ENCODE data around the gene MUS81. TPM values are rescaled to one million over a fixed set of nuclear protein-coding genes. Genes with fewer than 3 reads are reported as not detected.

Gene MUS81
- total and polyA plus RNA-seq, 2 of the 4 experiments (the other 2 are of a cell fraction) = 23.7 to 47.9 TPM

GRCh38 chr11:65814986-65815565, 45.2 kb upstream of the MUS81 start:
- H4K8ac ChIP-seq (ENCODE audit: low read depth in 2 of 2, low read length in 2 of 2) = no peak overlapping the region
- peaks cover 3% of the 10 kb centered on the region; the same call in 1 of the 2 replicates for H3K9me1 ChIP-seq (ENCODE audit: insufficient read depth, low read length)
- no peak overlapping the region for H2BK20ac ChIP-seq (ENCODE audit: low read depth, low read length)
- H3K4me2 ChIP-seq (ENCODE audit: low read depth, low read length) = no peak overlapping the region
- CTCF ChIA-PET = no interaction called here
- no peak overlapping the region for H4K91ac ChIP-seq (ENCODE audit: insufficient read depth, low read depth, low read length)
- ATAC-seq (ENCODE audit: low read depth) (no peak), DNase-seq (no peak)
- H2BK120ac ChIP-seq (ENCODE audit: low read depth, low read length) = no peak overlapping the region
- H3K27ac ChIP-seq (ENCODE audit: insufficient read depth, low read length) = no peak overlapping the region
- H2AK9ac ChIP-seq (replicated peaks; ENCODE audit: low read depth, low read length, poor library complexity) = no peak overlapping the region
- no peaks in the 10 kb centered on the region for H4K20me1 ChIP-seq (ENCODE audit: insufficient read depth, low read length)
- BruUV-seq (replicated peaks) = no TSS peak
- no peak overlapping the region for H2BK5ac ChIP-seq (ENCODE audit: low read depth, low read length, poor library complexity, severe bottlenecking)
- H3K56ac ChIP-seq (ENCODE audit: extremely low read depth, insufficient read depth, low read length) = no peak overlapping the region
- H3K18ac ChIP-seq (ENCODE audit: low read depth, low read length) = no peak overlapping the region
- 98% methylated on average over 5 of the region's 16 CpGs; no CpG with 5 or more reads in 1 of the 2 experiments for WGBS, 2 experiments (ENCODE audit: extremely low coverage in 2 of 2, insufficient read length in 1 of 2)
- TF ChIP-seq MXI1 (IDR thresholded peaks at IDR 0.05; ENCODE audit: borderline replicate concordance, low read depth, low read length) (no peak), CHD1 (IDR thresholded peaks at IDR 0.05; ENCODE audit: low read depth, low read length) (no peak), SMC3 (IDR thresholded peaks at IDR 0.05; ENCODE audit: low read depth, low read length) (no peak), BHLHE40 (IDR thresholded peaks at IDR 0.05; ENCODE audit: low read depth, low read length) (no peak), NFE2L2 (IDR thresholded peaks at IDR 0.05; ENCODE audit: low read depth, low read length) (no peak), RCOR1 (IDR thresholded peaks at IDR 0.05; ENCODE audit: insufficient replicate concordance, low read length) (no peak), CTCF (conservative IDR thresholded peaks at IDR 0.05; ENCODE audit: low read depth, low read length) (no peak), ELK1 (IDR thresholded peaks at IDR 0.05; ENCODE audit: borderline replicate concordance, low read depth, low read length) (no peak), USF2 (IDR thresholded peaks at IDR 0.05; ENCODE audit: low read depth, low read length) (no peak), CEBPB (IDR thresholded peaks at IDR 0.05; ENCODE audit: low read depth, low read length) (no peak), RAD21 (IDR thresholded peaks at IDR 0.05; ENCODE audit: low read length) (no peak), MAFK (IDR thresholded peaks at IDR 0.05; ENCODE audit: low read depth, low read length) (no peak), MAZ (IDR thresholded peaks at IDR 0.05; ENCODE audit: borderline replicate concordance, low read depth, low read length) (no peak), POLR2A (IDR thresholded peaks at IDR 0.05; ENCODE audit: low read depth, low read length) (no peak), FOS (IDR thresholded peaks at IDR 0.05; ENCODE audit: low read depth, low read length) (no peak), RFX5 (IDR thresholded peaks at IDR 0.05; ENCODE audit: low read depth, low read length) (no peak)
- dilution Hi-C loops (cut with HindIII; ENCODE audit: low sequenced_read_pairs, unreplicated experiment) (no loop called here), intact Hi-C loops (cut with micrococcal nuclease) (loop anchor here (5.0 kb wide), 1 partner anchor 48 kb away; no protein-coding TSS in a partner anchor), in situ Hi-C loops (cut with MboI; ENCODE audit: low sequenced_read_pairs) (loop anchor here (5.0 kb wide), 1 partner anchor 103 kb away; the partner anchor contains the start of gene KAT5)
- POLR2A ChIA-PET (ENCODE audit: unreplicated experiment) = no interaction called here
- H3K4ac ChIP-seq (ENCODE audit: low read depth, low read length) = no peak overlapping the region
- no peak overlapping the region for H2AFZ ChIP-seq (replicated peaks; ENCODE audit: low read length, poor library complexity)
- no peak overlapping the region for H2BK15ac ChIP-seq (ENCODE audit: low read depth, low read length)
- H3K14ac ChIP-seq (replicated peaks; ENCODE audit: low read depth, low read length) = no peak overlapping the region
- no peak overlapping the region for H3K9ac ChIP-seq (ENCODE audit: low read depth, low read length)
- no peak overlapping the region for H3K23ac ChIP-seq (ENCODE audit: low read depth, low read length)
- H4K5ac ChIP-seq (ENCODE audit: low read depth, low read length) = no peak overlapping the region
- peaks cover 15% of the 10 kb centered on the region for H3K27me3 ChIP-seq (ENCODE audit: control insufficient read depth, insufficient read depth, low read length)
- no peaks in the 10 kb centered on the region for H3K4me1 ChIP-seq (ENCODE audit: control insufficient read depth, insufficient read depth, low read length)
- no peaks in the 10 kb centered on the region for H3K36me3 ChIP-seq (ENCODE audit: control insufficient read depth, insufficient read depth, low read length)
- no peak overlapping the region for H2AK5ac ChIP-seq (ENCODE audit: low read depth, low read length)
- H3K4me3 ChIP-seq (ENCODE audit: insufficient read depth, low read depth, low read length) = no peak overlapping the region
- H3K79me1 ChIP-seq (ENCODE audit: low read depth in 1 of 2, low read length in 2 of 2) = no peaks in the 10 kb centered on the region; a peak in 1 of 4 replicates
- H3K9me3 ChIP-seq (ENCODE audit: control insufficient read depth, insufficient read depth, low read length) = no peaks in the 10 kb centered on the region

Measured in IMR-90 (cell line).